NCI-H748 treated with DMSO at 0.1 percent for 48 hours (cell line): ENCODE results near the gene ZMIZ1.
"Not testable (repeated sequence)": the region's sequence is repeated elsewhere in the genome, so short reads cannot be mapped to it uniquely, and the experiment has no call there.

Experiments used
- DNase-seq: peaks from one replicate; lab custom pipeline; 2025; lab: John Stamatoyannopoulos, UW

The ZMIZ1 gene

DNA sequence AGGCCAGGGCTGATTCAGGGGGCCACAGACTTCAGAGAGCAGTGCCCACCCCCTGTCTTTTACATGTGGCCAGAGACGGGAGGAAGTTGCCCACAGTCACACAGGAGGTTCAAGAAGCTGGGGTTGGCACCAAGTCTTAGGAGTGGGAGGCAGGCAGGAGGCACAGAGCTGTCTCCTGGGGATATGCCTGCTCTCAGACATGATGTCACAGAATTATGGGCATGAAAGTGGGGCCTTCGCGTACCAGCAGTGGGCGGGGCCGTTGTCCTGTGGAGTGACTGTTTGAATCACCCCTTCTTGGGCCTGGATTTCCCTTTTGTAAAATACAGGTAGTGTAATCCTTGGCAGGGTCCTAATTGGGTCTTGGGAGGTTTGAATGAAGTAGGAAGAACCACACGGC, 197.3 kb downstream of the ZMIZ1 start:
- no peak for DNase-seq

DNA sequence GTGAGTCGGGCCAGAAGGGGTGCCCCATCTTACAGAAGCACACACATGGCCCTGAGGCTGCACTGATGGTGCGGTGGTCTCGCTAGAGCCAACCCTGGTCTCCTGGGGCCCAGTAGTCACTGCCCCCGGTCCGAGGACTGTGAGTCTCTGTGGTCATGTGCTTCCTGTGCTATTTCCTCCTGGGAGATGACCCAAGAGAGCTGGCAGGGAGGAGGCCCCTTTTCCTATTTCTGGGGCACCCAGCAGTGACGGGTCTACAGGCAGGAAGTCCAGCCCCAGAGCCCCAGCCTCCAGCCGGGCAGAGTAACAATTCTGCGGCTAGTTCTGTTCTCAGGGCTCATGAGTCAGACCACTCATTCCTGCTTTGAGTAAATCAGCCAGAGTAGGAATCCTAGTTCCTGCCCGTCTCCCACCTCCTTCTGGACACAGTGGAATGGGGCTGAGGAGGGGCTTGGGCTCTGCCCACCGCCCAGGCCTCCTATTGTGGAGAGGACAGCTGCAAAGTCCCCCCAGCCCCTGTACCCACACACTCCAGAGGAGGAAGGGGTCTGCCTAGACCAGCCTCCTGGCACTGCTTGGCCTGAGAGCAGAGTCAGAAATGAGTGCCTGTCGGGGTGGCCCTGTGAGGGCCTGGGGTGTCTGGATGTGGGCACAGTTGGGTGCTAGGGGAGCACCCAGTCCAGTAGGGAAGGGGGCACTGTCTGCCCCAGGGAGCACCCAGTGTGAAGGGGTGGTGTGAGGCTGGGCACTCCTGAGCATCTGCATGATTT, 198.0 kb downstream of the ZMIZ1 start:
- DNase-seq = no peak

DNA sequence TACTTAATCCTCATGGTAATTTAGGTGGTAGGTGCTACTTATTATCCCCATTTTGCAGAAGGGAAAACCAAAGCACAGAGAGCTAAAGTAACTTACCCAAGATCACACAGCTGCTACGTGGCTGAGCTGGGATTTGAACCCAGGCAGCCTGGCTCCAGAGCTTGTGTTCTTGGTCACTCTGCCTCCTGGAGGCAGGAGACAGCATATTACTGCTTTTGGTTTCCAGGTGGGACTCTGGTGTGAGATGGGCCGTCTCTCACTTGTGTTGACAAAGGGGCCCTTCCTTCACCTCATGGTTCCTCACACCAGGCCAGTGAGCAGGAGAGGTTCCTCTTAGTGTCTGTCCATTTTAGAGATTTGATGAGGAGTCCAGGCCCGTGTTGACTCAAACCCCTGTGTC, 198.7 kb downstream of the ZMIZ1 start:
- DNase-seq = no peak

DNA sequence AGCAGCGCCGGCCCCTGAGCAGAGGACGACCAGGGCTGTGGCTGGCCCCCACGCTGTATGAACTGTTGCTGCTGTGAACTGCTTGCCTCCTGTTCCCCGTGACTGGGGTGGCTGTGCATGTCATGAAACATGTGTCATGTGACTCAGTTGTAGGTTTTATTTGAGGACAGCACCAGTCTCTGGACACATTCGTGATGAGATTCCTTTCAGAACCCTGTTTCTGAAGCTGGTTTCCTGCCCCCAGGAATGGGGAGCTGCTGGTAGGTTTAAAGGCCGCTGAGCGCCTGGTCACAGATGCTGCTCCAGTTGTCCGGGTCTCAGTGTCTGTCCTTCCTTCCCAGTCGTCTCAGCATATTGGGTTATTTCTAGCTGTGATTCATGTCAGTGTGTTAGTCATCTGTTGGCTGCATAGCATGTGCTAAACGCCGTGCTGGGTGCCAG, 199.4 kb downstream of the ZMIZ1 start:
- no peak for DNase-seq

DNA sequence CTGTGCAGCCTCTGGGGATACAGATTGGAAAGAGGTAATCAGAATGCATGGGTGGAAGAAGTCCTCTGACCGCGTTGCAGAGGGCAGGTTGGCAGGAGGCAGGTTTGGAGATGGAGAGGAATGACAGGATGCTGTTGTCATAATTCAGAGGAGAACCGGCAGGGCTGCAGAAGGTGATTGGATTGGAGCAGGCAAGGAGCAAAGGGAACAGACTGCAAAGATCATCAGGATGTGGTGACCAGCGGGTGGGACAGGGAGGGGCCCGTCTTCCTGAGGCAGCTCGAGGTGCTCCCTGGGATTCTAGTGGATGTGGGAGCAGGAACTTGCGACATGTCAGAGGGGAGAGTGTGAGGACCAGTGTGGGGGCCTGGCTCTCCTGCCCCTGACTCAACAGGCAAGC, 200.0 kb downstream of the ZMIZ1 start:
- DNase-seq = no peak

DNA sequence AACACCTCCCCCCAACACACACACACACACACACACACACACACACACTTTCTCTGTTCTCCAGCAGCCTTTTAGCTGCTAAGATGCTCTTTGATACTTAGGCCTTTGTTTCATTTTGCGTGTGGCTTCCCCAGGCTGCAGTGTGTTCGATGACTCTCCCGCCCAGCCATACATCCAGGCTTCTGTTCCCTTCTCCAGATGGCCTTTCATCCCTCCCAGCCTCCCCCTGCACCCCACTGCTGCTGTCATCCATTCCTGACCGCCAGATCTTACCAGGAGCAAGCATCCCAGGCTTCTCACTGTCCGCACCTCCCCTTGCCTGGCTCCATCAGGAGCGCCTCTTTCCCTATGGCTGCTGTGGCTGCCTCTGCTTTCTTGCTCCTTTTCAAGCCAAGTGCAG, 200.7 kb downstream of the ZMIZ1 start:
- no peak for DNase-seq

DNA sequence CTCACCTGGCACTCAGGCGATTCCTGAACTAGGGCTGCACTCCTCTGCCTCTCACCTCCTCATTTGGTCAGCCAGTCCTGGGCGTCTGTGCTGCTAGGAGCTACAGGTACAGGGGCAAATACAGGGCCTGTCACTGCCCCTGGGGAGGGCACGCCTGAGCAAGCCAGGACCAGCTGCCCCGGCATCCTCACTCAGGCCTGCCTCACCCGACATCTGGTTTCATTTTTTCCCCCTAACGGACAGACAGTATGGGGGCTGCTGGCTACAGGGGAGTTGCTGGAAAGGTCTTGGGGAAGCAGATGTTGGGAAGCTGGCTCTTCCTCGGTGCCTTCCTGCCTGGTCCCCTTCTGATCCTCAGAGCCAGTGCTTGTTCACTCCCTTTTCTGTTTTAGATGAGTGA, 201.2 kb downstream of the ZMIZ1 start:
- DNase-seq = no peak

DNA sequence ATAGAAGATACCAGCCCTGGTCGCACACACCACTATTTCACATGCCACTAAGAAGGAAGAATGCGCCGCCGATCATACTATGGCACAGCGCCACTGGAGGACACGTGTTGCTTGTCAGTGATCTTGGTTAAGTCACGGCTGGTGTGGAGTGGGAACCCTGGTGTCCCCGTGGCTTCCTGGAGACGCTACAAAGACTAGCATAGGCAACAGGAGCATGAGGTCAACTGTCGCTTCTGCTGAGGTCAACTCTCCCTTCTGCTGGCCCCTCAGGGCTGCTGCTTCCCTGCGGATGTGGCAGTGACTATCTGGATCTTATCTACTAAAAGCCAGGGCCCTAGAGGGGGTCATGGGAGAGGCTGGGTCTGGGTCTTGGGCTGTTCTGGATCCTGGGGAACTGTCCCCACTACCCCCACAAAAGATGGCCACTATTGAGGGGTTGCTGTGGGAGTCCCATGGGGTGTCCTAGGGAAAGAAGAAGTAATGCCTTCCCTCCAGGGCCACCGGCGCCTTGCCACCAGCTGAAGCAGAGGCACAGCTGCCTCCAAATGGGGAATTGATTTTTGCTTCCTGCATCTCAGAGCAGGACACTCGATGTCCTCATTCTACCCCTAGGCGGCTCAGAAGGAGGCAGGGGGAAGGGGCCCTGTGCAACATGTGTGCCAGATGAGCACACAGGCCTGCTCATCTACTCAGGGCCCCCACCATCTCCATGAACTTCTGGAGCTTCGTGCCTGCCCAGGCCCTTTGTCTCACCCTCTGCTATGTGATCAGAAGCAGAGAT, 201.9 kb downstream of the ZMIZ1 start:
- DNase-seq = no peak

DNA sequence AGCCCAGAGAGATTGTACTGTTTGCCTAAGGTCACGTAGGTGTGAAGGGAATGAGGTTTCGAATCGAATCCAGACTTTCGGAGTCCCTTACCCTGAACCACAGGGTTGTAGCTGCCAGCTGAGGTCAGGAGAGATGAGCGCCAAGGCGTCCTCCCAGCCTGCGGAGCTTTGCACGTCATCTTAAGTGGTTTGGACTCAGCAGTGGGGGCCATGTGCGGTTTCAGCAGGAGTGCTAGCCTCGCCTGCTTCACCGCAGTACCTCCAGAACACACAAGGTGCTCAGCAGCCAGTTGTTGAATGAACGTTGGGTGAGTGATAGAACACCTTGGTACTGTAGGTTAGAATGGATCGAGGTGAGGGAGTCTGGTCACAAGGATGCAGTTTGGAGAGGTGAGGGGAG, 203.6 kb downstream of the ZMIZ1 start:
- DNase-seq = no peak

DNA sequence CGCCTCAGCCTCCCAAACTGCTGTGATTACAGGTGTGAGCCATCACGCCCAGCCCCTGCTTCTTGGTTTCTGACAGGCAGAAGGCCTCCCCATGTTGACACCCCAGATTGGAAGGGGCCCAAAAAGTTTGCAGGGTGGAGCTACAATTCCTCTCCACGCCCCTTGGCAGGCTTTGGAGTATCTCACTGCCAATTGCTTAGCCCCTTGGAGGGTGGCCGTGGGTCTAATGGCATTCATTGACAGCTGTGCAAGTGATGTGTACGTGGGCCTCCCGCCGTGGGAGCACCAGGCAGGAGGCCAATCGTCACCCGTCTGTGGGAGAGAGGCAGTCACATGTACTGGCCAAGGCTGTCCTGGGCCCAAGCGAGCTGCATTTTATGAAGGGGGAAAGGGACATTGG, 204.8 kb downstream of the ZMIZ1 start:
- no peak for DNase-seq

DNA sequence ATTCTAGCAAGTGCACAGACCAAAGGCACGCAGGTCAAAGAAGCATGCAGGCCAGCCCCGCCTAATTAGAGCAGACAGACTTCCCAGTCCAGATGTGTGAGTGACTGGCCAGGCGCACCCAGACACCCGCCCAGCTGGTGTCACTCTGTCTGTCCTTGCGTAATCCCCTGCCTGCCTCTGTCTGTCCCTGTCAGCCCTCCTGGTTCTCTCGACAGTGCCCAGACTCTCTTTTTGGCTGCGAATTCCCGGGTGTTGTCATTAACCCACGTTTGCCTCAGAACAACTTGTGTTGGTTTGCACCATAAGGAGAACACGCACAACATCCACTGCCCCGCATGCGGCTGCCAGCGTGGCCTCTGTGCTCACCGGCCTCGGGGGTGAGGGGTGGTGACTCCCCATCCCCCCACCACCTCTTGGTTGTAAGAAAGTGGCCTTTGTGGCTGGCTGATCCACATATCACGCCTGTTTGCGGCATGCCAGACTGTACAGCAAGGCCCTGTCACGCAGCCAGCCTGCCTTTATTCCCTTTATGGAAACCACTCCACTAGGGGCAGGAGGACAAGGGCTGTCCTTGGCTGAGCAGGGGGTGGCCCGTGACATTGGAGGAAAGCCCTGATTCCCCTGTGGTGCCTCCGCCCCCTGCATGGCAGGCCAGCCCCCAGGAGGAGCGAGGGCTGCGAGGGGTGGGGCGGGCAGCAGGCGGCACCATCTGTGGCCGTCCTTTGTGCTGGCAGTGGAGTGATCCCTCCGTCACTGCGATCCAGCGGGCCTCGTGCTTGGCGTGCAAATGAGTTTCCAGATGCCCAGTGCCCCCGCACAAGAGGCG, 205.7 kb downstream of the ZMIZ1 start:
- no peak for DNase-seq

DNA sequence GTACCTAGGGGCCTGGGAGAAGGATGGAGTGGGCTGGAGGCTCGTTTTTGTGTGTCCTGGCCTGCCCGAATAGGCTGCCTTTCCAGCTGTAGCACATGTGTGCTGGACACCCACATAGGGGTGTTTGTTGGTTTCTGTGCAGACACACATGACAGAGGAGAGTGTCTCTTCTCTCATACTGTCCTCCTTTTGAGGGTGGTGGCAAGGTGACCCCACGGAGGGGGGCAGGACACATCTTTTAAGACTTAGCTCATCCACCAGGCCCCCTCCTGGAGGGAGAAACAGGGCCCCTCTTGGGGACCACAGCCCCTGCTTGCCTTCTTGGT, 206.3 kb downstream of the ZMIZ1 start:
- DNase-seq = no peak

DNA sequence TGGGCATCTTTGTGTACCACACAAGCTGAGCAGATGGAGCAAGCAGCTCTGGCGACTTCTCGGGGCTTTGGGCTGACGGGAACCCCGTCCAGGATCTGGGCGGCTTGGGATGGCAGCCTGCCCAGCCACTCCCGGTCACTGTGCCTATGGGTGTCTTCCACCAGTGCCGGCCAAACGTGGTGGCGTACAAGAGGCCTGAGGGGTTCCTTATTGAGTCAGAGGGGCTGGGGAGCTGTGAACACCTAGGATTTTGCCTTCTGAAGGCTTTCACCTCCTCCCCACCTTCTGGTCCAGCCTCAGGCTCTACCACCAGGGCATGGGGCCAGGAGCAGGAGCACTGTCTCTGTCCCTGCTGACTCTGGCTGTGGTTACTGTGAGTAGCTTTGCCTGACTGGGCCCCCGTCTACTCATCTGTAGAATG, 206.7 kb downstream of the ZMIZ1 start:
- DNase-seq = no peak

DNA sequence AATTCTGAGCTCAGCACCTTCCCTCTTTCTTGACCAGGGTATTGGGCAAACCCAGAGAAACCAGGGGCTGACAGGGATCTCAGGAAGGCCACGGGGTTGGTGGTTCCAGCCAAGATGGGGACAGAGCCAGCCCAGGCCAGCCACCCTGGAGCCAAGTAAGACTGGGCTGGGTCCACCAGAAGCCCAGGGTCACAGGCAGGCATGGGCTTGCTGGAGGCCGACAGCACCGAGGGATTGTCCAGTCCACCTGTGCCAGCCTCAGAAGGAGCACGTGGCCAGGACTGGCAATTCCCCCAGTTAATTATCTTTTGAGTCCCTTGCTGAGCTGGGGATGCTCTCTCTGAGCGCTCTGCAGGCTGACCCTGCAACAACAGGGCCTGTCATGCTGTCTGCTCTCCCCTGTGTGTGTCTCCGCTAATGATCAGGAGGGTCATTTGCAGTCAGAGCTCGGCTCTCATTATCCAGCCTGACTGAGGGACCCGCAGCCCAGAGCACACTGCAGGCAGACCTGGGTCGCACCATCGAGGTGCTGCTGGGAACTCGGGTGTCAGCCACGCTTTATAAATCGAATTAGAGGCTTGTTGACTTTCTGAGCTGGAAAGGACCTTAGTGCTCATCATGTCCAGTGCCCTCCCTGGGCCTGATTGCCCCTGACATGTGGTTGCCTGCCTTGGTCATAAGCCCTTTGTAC, 209.0 kb downstream of the ZMIZ1 start:
- no peak for DNase-seq

DNA sequence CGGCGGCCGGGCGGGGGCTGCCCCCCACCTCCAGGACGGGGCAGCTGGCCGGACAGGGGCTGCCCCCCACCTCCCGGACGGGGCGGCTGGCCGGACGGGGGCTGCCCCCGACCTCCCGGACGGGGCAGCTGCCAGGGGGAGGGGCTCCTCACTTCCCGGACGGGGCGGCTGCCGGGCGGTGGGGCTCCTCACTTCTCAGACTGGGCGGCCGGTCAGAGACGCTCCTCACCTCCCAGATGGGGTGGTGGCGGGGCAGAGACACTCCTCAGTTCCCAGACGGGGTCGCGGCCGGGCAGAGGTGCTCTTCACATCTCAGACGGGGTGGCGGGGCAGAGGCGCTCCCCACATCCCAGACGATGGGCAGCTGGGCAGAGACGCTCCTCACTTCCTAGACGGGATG, 210.3 kb downstream of the ZMIZ1 start:
- not testable (repeated sequence) for DNase-seq

DNA sequence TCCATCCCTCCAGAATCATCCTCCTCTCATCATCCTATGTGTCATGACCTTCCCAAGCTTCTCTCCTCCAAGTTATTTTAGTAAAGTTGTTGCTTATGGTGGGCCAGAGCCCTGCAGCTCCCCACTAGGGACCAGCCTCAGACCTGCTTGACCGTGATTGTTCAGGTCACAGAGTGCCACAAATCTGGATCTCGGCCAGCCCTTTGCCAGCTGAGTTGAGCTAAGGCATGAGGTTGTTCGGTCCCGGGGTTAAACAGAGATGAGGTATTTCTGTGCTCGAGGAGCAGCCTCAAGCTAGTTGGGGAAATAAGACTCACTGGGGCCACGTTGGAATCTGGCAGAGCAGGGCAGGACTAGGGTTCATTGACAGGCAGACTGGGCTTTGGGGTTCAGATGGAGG, 212.2 kb downstream of the ZMIZ1 start:
- DNase-seq = no peak

DNA sequence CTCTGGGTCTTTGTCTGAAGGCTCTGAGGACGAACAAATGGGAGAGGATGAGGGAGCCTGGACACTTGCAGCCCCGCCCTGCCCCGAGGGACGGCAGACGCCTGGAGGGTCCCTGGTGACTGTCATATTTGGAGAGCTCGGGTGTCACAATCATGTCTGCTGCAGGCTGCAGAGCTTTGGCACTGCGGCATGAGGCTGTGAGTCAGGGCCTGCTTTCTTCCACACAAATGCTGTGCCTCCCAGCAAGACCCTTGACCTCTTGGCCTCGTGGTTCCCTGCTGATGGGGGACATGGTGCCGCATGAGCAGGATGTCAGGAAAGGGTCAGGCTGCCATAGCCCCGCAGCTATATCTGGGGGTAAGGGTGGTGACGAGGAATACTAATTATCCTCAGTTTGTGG, 213.6 kb downstream of the ZMIZ1 start:
- no peak for DNase-seq

DNA sequence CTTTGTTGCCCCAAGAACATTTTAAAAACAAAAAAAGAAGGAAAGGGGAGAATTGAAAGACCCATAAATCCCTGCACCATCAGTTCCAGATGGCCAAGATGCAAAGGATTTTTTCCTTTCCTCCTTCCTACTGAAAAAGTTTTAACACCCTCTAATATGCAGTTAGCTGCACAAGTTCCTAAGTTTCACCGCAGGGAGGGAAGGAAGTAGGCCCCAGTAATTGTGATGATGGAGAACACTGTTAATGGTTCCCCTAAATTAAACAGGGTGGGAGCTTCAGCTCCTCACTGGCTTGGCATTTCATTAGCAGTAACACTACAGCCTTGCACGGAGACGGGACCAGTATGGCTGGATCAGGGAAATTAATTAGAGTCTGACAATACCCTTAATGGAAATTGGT, 214.8 kb downstream of the ZMIZ1 start:
- DNase-seq = no peak

DNA sequence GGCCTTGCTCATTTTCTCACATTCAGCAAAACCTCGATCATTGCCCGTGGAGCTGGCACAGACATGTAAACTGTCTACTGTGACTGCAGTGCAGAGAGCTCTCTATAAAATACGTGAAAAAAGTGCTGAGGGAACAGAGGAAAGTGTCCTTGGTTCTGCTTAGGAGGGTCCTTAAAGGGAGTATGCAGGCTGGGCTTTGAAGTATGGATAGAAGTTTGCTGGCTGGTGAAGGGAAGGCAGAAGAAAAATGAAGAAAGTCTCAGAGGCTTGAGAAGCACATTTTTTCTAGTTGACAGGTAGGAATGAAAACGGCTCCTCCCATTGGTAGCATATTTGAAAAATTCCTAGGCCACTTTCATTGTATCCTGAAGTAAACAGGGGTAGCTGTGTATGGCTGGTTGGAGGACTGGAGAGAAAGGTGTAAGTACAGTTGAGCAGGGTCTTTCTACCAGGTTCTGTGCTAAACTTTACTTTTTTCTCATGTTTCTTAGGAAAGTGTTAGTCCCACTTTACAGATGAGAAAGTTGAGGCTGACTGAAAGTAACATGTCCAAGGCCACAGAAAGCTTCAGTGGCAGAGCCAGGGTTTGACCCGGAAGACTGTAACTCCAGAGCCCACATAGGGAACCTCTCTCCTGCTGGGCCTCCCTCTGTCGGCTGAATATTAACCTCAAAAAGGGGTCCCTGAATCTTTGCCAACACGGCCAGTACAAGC, 215.5 kb downstream of the ZMIZ1 start:
- no peak for DNase-seq

DNA sequence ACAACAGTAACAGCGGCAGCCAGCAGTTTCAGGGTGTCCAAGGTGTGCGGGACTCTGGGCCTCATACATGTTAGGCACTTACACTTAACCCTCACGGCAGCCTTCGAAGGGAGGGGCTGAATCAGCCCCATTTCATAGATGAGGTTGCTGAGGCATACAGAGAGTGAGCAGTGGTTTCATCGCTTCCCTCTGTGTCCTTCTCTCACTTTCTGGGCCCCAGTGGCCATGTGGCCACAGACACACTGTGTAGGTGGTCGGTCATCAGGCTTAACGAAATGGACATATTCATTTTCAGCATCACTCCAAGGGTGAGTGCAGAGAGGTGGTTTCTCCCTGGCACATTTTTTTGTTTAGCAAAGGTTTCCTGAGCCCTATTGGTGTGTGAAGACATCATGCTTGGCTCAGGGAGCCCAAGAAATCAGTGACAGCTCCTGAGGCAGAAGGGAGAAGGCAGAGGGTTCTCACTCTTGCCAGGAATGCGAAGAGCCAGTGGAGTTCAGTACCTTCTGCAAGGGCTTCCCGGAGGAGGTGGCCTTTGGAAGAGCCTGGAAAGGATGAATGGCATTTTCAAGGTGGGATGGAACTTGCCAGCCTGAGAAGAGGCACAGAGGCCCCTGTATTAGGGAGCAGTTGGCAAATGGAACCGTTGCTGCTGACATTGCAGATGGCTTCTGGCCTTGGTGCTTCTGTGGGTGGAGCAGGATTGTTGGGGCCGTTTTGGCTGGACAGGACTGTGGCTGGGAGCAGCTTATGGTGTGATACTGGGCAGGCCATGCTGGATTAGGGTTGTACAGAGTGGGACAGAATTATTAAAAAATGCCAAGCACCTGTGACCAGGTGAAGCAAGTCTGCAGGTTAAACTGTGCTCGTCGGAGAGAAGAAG, 216.8 kb downstream of the ZMIZ1 start:
- DNase-seq = no peak
